HepG2 (cell line): Measurements from ENCODE around the gene HHEX. TPM values are rescaled to one million over a fixed set of nuclear protein-coding genes. Genes with fewer than 3 reads are reported as not detected.

Source experiments
- ATAC-seq: fragments of 200-7000 bp; cut with Tn5 transposase; 3 replicates; pipeline ENCODE4 v1.9.1; 2020; ENCODE audit warnings: mild to moderate bottlenecking, moderate library complexity
- BruUV-seq: library from RNA; stranded (reverse); fragments of 400-500 nt; replicated peaks from 2 replicates; lab custom pipeline; 2021; lab: Mats Ljungman, UMichigan
- CTCF ChIA-PET: fragments of 300-600 bp; formaldehyde crosslinking; extraction: SDS; loops from one replicate; lab custom pipeline; 2021; ENCODE audit warnings: low total read pairs, inconsistent platforms, low intra/inter-chr PET ratio; lab: Yijun Ruan, JAX
- POLR2A ChIA-PET: fragments of 350-600 bp; sonication (Branson Sonifier 250); formaldehyde crosslinking; loops from one replicate; lab custom pipeline; 2020; ENCODE audit warnings: antibody characterized with exemption, inconsistent platforms; lab: Yijun Ruan, JAX
- DNase-seq: peaks from one replicate; pipeline ENCODE4 v3.0.0-alpha.2; 2015; ENCODE audit warnings: low spot score
- FAIRE-seq: peaks from 3 replicates; lab custom pipeline; 2011; peaks lifted over from hg19 to GRCh38; lab: Jason Lieb, UNC
- H2AFZ ChIP-seq: one replicate; pipeline ENCODE4 v1.6.1; 2011; ENCODE audit warnings: low read length, inconsistent platforms
- H3K27ac ChIP-seq: fragments of 300-600 bp; 3 replicates; pipeline ENCODE4 v1.8.0; 2011; ENCODE audit warnings: mixed run types, mild to moderate bottlenecking, mixed read lengths, low read length, inconsistent platforms; ENCODE audit not compliant: insufficient read depth; ENCODE audit errors: extremely low read length
- H3K27me3 ChIP-seq, 2 experiments: fragments of 200-600 bp in 1 of 2; 2 replicates in 1 of 2; 3 replicates in 1 of 2; pipeline versions ENCODE4 v1.6.0 to v1.8.0; 2011; ENCODE audit warnings: low read length in 2 of 2, mild to moderate bottlenecking in 2 of 2, moderate library complexity in 2 of 2, inconsistent platforms in 1 of 2; ENCODE audit not compliant: insufficient read depth in 2 of 2, control insufficient read depth in 1 of 2
- H3K36me3 ChIP-seq, 2 experiments: fragments of 200-600 bp in 1 of 2; replicated peaks in 1 of 2; 2 replicates in 1 of 2; 3 replicates in 1 of 2; pipeline versions ENCODE4 v1.5.1 to v1.8.0; 2011; ENCODE audit warnings: low read length in 2 of 2, inconsistent platforms in 1 of 2; ENCODE audit not compliant: insufficient read depth in 2 of 2, control insufficient read depth in 1 of 2
- H3K4me1 ChIP-seq: 2 replicates; pipeline ENCODE4 v1.5.1; 2012; ENCODE audit warnings: low read length, inconsistent platforms; ENCODE audit not compliant: insufficient read depth
- H3K4me2 ChIP-seq: 2 replicates; pipeline ENCODE4 v1.6.0; 2011; ENCODE audit warnings: low read depth, low read length, inconsistent platforms
- H3K4me3 ChIP-seq, 3 experiments: fragments of 200-600 bp in 1 of 3; sonication (generic), shearing (Covaris generic) in 1 of 3; replicated peaks in 1 of 3; 2 replicates each; pipeline ENCODE4 v1.5.1; 2011 to 2016; ENCODE audit warnings: low read length in 3 of 3, inconsistent platforms in 2 of 3, low read depth in 2 of 3, mild to moderate bottlenecking in 2 of 3, control low read depth in 1 of 3, mixed read lengths in 1 of 3; ENCODE audit not compliant: insufficient read depth in 1 of 3
- H3K79me2 ChIP-seq: one replicate; pipeline ENCODE4 v1.6.1; 2011; ENCODE audit warnings: low read length, inconsistent platforms; ENCODE audit not compliant: insufficient read depth
- H3K9ac ChIP-seq: 2 replicates; pipeline ENCODE4 v1.6.0; 2011; ENCODE audit warnings: mild to moderate bottlenecking, low read depth, low read length, inconsistent platforms; ENCODE audit not compliant: insufficient read depth
- H3K9me3 ChIP-seq: 2 replicates; pipeline ENCODE4 v1.5.1; 2012; ENCODE audit warnings: mild to moderate bottlenecking, low read length
- H4K20me1 ChIP-seq: 2 replicates; pipeline ENCODE4 v1.6.0; 2011; ENCODE audit warnings: inconsistent platforms, mild to moderate bottlenecking, low read length, moderate library complexity; ENCODE audit not compliant: insufficient read depth
- ARNT2 ChIP-seq: sonication (generic); formaldehyde crosslinking; IDR thresholded peaks from 2 replicates; pipeline ENCODE4 v1.8.0; 2022; ENCODE audit warnings: mild to moderate bottlenecking, low read depth, missing genetic modification reagents, moderate library complexity
- ELK4 ChIP-seq: sonication (generic); formaldehyde crosslinking; IDR thresholded peaks from 2 replicates; pipeline ENCODE4 v1.9.0; 2021; ENCODE audit warnings: missing genetic modification reagents, borderline replicate concordance
- ERF ChIP-seq: IDR thresholded peaks from 2 replicates; pipeline ENCODE4 v1.6.1; 2018; ENCODE audit warnings: missing biosample characterization, missing genetic modification reagents
- FOXP4 ChIP-seq: sonication (generic); formaldehyde crosslinking; IDR thresholded peaks from 2 replicates; pipeline ENCODE4 v1.4.0; 2020; ENCODE audit warnings: missing genetic modification reagents
- HNF1B ChIP-seq: sonication (generic); formaldehyde crosslinking; IDR thresholded peaks from 2 replicates; pipeline ENCODE4 v1.5.1; 2020; ENCODE audit warnings: mild to moderate bottlenecking, moderate library complexity, missing genetic modification reagents
- NFE2L1 ChIP-seq: sonication (generic); formaldehyde crosslinking; IDR thresholded peaks from 2 replicates; pipeline ENCODE4 v1.4.0; 2020; ENCODE audit warnings: missing genetic modification reagents, mild to moderate bottlenecking, borderline replicate concordance
- SOX13 ChIP-seq, 3 experiments: fragments of 450-650 bp in 1 of 3; sonication (generic) in 1 of 3; formaldehyde crosslinking in 1 of 3; IDR thresholded peaks in 2 of 3; conservative IDR thresholded peaks in 1 of 3; 2 replicates each; pipeline versions ENCODE4 v1.5.0 to v1.6.1; 2016 to 2020; ENCODE audit warnings: antibody characterized with exemption in 1 of 3, mild to moderate bottlenecking in 1 of 3, missing compliant biosample characterization in 1 of 3, missing genetic modification reagents in 1 of 3, moderate library complexity in 1 of 3
- SP1 ChIP-seq, 2 experiments: fragments of 450-650 bp in 1 of 2; sonication (generic) in 1 of 2; formaldehyde crosslinking in 1 of 2; IDR thresholded peaks; 2 replicates each; pipeline versions ENCODE4 v1.4.0 to v1.6.1; 2016 to 2020; ENCODE audit warnings: missing genetic modification reagents in 1 of 2
- ZNF264 ChIP-seq: sonication (generic); formaldehyde crosslinking; IDR thresholded peaks from 2 replicates; pipeline ENCODE4 v1.4.0; 2020; ENCODE audit warnings: missing genetic modification reagents
- ZNF484 ChIP-seq: sonication (generic); formaldehyde crosslinking; IDR thresholded peaks from 2 replicates; pipeline ENCODE4 v1.5.1; 2020; ENCODE audit warnings: mild to moderate bottlenecking, low read depth, missing genetic modification reagents, borderline replicate concordance
- ZNF609 ChIP-seq: sonication (generic); formaldehyde crosslinking; IDR thresholded peaks from 2 replicates; pipeline ENCODE4 v1.4.0; 2020; ENCODE audit warnings: mild to moderate bottlenecking, missing genetic modification reagents, borderline replicate concordance
- WGBS: methylation state at CpG from one replicate; pipeline ENCODE4 v1.1.6; 2017; ENCODE audit warnings: low lambda C conversion rate; 5-methylcytosine and 5-hydroxymethylcytosine counted together
- in situ Hi-C: cut with HindIII; loops from 2 replicates; pipeline ENCODE4 v1.10.0; 2017; ENCODE audit warnings: low pct_unique_long_range_greater_than_20kb; ENCODE audit not compliant: extremely low pct_ligation_motif_present
- intact Hi-C: fragments of 100-400 bp; cut with micrococcal nuclease; formaldehyde crosslinking; loops from one replicate; pipeline ENCODE4 v1.10.0; 2022; ENCODE audit not compliant: unreplicated experiment
- polyA plus RNA-seq, 8 experiments: library from polyadenylated mRNA; depleted of rRNA in 3 of 8; stranded (reverse) in 7 of 8; unstranded in 1 of 8; fragments of >200 nt; fragmentation: Illumina TruSeq in 4 of 8; extraction: Trizol in 4 of 8; gene quantifications; 2 replicates each; pipeline versions ENCODE4 v1.2.1 to v1.2.3, GENCODE V29; 2011 to 2016; ENCODE audit warnings: low read depth in 4 of 8, missing spikeins in 1 of 8, mixed read lengths in 1 of 8; ENCODE audit not compliant: insufficient read depth in 1 of 8
- total RNA-seq, 5 experiments: library from RNA; depleted of rRNA; stranded (reverse); fragments of >200 nt; fragmentation: Illumina TruSeq; extraction: Trizol; gene quantifications; 2 replicates each; pipeline ENCODE4 v1.2.3, GENCODE V29; 2016; ENCODE audit warnings: low read depth in 1 of 5

The HHEX gene
- total and polyA plus RNA-seq, 2 of the 13 experiments (the other 11 are each of a cell fraction or from before 2014, with no cell fraction given), result 44.5 to 48.7 TPM

GRCh38 chr10:92712016-92712889 is 22.5 kb downstream of the HHEX start:
- Histone ChIP-seq H3K36me3 (no peaks in the 10 kb centered on the region), H3K27ac (no peak overlapping the region), H3K27me3 (peaks cover 5 to 25% of the 10 kb centered on the region in 2 experiments), H2AFZ (no peak overlapping the region), H3K9ac (no peak overlapping the region), H3K4me2 (peak overlapping the region; percentile 12; the same call in 1 of the 2 replicates), H3K79me2 (no peaks in the 10 kb centered on the region), H3K9me3 (peaks cover 6% of the 10 kb centered on the region; the same call in 1 of the 2 replicates), H3K4me3 (no peak overlapping the region), H4K20me1 (no peaks in the 10 kb centered on the region), H3K4me1 (peaks cover 48% of the 10 kb centered on the region)
- FAIRE-seq (no peak), ATAC-seq (peak; percentile 58), DNase-seq (no peak)
- CTCF ChIA-PET, result no interaction called here
- POLR2A ChIA-PET, result interaction anchor here (1.7 kb wide), 1 partner anchor 23 kb away, joined by 8 read pairs; the partner anchor contains the start of gene HHEX
- no TSS peak for BruUV-seq
- intact Hi-C loops, result loop anchor here (2.0 kb wide), 1 partner anchor 45 kb away; no protein-coding TSS in a partner anchor
- WGBS, result 12% methylated on average over 10 of the region's 10 CpGs
- in situ Hi-C loops, result no loop called here
- TF ChIP-seq ARNT2 (CRISPR knock-in tag), result no peak
- no peak for TF ChIP-seq ERF (CRISPR knock-in tag)
- TF ChIP-seq SP1 (IDR thresholded peaks at IDR 0.05), result no peak
- TF ChIP-seq SP1 (CRISPR knock-in tag; IDR thresholded peaks at IDR 0.05), result no peak
- no peak for TF ChIP-seq SOX13 (IDR thresholded peaks at IDR 0.05)
- TF ChIP-seq SOX13 (CRISPR knock-in tag; conservative IDR thresholded peaks at IDR 0.05 in 1 of 2, IDR thresholded peaks at IDR 0.05 in 1 of 2), result peak in 1 of 2 experiments; percentile 66; a peak in 1 of 4 replicates
- TF ChIP-seq FOXP4 (CRISPR knock-in tag), result 0 out of 2 replicates have a peak, but pooled peaks have one; percentile 7
- no peak for TF ChIP-seq NFE2L1 (CRISPR knock-in tag)
- TF ChIP-seq ZNF264 (CRISPR knock-in tag), result no peak
- TF ChIP-seq HNF1B (CRISPR knock-in tag), result no peak
- TF ChIP-seq ELK4 (CRISPR knock-in tag), result no peak
- TF ChIP-seq ZNF484 (CRISPR knock-in tag), result no peak
- TF ChIP-seq ZNF609 (CRISPR knock-in tag), result peak; percentile 73
